ENCODE results near the gene GAST. TPM values are rescaled to one million over a fixed set of nuclear protein-coding genes. Genes with fewer than 3 reads are reported as not detected.

Gene GAST
- total and polyA plus RNA-seq, 2 of the 13 experiments (the other 11 are each of a cell fraction or from before 2014, with no cell fraction given): 0.32 to 0.42 TPM

GRCh38 chr17:41676058-41676419 is 36.1 kb upstream of the GAST start:
- no peak for DNase-seq (ENCODE audit: low spot score)
- WGBS (ENCODE audit: low lambda C conversion rate): 4% methylated on average over 3 of the region's 3 CpGs
- no peak; the same call in 2 of the 3 replicates for ATAC-seq
- Histone ChIP-seq H4K20me1 (ENCODE audit: insufficient read depth, low read length) (no peaks in the 10 kb centered on the region), H3K9ac (ENCODE audit: insufficient read depth, low read depth, low read length) (no peak overlapping the region), H3K4me1 (ENCODE audit: insufficient read depth, low read length) (peaks cover 50% of the 10 kb centered on the region), H3K9me3 (ENCODE audit: low read length) (no peaks in the 10 kb centered on the region), H3K4me2 (ENCODE audit: low read depth, low read length) (peak overlapping the region; percentile 62), H2AFZ (ENCODE audit: low read length) (peak overlapping the region; percentile 49), H3K27me3 (ENCODE audit: control insufficient read depth in 1 of 2, insufficient read depth in 2 of 2, low read length in 2 of 2) (peaks cover 0 to 2% of the 10 kb centered on the region in 2 experiments; a peak in 2 of 5 replicates), H3K79me2 (ENCODE audit: insufficient read depth, low read length) (no peaks in the 10 kb centered on the region), H3K36me3 (replicated peaks in 1 of 2; ENCODE audit: control insufficient read depth in 1 of 2, insufficient read depth in 2 of 2, low read length in 2 of 2) (no peaks in the 10 kb centered on the region), H3K4me3 (replicated peaks in 1 of 3; ENCODE audit: insufficient read depth in 1 of 3, low read depth in 2 of 3, low read length in 3 of 3) (peak overlapping the region in 1 of 3 experiments; percentile 52; a peak in 2 of 6 replicates), H3K27ac (ENCODE audit: extremely low read length, insufficient read depth, low read length) (peak overlapping the region; percentile 34)
- TF ChIP-seq DNMT1 (CRISPR knock-in tag; IDR thresholded peaks at IDR 0.05): no peak
- TF ChIP-seq TAF1 (CRISPR knock-in tag; IDR thresholded peaks at IDR 0.05): no peak
- 0 out of 2 replicates have a peak, but pooled peaks have one; percentile 31 for TF ChIP-seq MEIS1 (CRISPR knock-in tag; IDR thresholded peaks at IDR 0.05; ENCODE audit: borderline replicate concordance)
- TF ChIP-seq ZBTB1 (CRISPR knock-in tag; IDR thresholded peaks at IDR 0.05; ENCODE audit: borderline replicate concordance): no peak
- TF ChIP-seq TCF7L2 (IDR thresholded peaks at IDR 0.05; ENCODE audit: low read depth, low read length): no peak
- 0 out of 2 replicates have a peak, but pooled peaks have one; percentile 29 for TF ChIP-seq POGK (CRISPR knock-in tag; conservative IDR thresholded peaks at IDR 0.05)
- no peak for TF ChIP-seq ZNF496 (CRISPR knock-in tag; IDR thresholded peaks at IDR 0.05; ENCODE audit: insufficient replicate concordance)
- TF ChIP-seq ZNF230 (CRISPR knock-in tag; IDR thresholded peaks at IDR 0.05): 0 out of 2 replicates have a peak, but pooled peaks have one; percentile 45
- TF ChIP-seq ZNF7 (CRISPR knock-in tag; IDR thresholded peaks at IDR 0.05): no peak
- TF ChIP-seq ZNF724P (CRISPR knock-in tag; IDR thresholded peaks at IDR 0.05; ENCODE audit: borderline replicate concordance): 0 out of 2 replicates have a peak, but pooled peaks have one; percentile 50
- BruUV-seq (replicated peaks): no TSS peak
- FAIRE-seq: peak; percentile 18
- intact Hi-C loops (cut with micrococcal nuclease; ENCODE audit: unreplicated experiment) (no loop called here), in situ Hi-C loops (cut with HindIII; ENCODE audit: extremely low pct_ligation_motif_present, low pct_unique_long_range_greater_than_20kb) (no loop called here)
- ChIA-PET POLR2A (interaction anchor here (0.5 to 7.2 kb wide), 6 partner anchors 9 to 1453 kb away, joined by 3 to 443 read pairs (median 3); partner anchors contain the start of gene EIF1), CTCF (ENCODE audit: low intra/inter-chr PET ratio, low total read pairs) (no interaction called here)

Measured in HepG2 (cell line).